HG03064 (cell line): ENCODE results near the gene GOT2.
"Not testable (repeated sequence)": the region's sequence is repeated elsewhere in the genome, so short reads cannot be mapped to it uniquely, and the experiment has no call there.

ENCODE experiments used
- ATAC-seq: cut with Tn5 transposase; IDR thresholded peaks from one replicate; pipeline ENCODE4 v1.9.1; 2021; ENCODE audit warnings: low read depth; ENCODE audit not compliant: unreplicated experiment

GOT2 gene

DNA sequence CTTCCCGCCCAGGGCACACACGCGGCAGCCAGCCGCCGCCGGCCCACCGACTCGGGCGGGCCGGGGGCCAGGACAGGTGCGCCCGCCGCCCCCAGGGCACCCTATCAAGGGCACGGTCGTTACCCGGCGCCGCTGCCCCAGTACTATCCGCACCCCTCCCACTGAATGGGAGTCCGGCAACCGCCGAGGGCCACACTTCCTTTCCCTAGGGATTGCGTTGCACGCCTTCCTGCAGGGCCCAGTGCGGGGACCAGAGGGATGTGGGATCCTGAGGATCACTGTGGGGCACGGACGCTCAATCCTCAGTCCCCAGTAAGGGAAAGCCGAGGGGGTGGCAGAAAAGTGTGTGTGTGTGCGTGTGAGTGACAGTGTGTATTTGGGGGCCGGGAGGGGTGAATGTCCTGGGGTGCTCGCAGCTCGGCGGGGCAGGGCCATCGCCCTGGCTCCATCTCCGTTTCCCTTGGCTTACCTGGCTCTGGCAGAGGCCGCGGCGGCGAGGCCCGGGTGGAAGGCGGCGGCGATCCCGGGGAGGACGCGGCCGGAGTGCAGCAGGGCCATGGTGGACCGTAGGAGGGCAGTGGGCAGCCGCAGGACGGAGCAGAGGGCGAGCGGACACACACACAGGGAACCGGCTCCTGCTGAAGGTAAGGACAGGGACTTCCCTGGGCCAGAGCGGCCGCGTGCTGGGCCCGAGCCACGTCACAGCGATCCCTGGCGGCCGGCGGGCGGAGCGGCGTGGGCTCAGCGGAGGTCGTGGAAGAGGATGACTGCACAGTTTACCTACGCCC lies at the start of gene GOT2:
Gene GOT2 (minus strand): TSS at position 646 of the 788 bp plus-strand sequence. CDS start 88 bp downstream, at position 558.
- peak; percentile 89 for ATAC-seq

DNA sequence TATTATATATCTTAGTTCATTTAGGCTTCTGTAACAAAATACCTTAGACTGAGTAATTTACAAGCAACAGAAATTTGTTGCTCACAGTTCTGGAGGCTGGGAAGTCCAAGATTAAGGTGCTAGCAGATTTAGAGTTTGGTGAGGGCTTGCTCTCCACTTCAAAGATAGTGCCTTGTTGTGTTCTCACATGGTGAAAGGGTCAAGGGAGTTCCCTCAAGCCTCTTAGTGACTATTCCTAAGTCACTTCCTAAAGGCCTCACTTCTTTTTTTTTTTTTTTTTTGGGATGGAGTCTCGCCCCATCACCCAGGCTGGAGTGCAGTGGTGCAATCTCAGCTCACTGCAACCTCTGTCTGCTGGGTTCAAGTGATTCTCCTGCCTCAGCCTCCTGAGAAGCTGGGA lies 45.2 kb upstream of the GOT2 start:
- ATAC-seq: not testable (repeated sequence)

DNA sequence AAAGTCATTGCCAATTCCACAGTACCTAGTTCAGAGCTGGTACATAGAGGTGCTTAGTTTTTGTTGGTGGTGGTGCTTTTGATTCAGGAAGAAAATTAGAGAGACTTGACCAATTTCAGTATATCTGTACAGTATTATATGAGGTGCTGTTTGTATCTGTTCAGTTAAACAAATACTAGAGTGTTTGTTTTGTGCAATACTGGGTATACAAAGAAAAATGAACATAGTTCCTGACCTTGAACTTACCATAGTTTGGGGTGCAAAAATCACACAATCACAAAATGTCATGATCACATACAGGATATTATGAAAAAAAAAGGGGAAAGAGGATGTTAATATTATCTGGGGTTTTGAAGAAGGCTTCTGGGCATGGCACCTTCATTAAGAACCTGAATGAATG lies 39.8 kb upstream of the GOT2 start:
- no peak for ATAC-seq

DNA sequence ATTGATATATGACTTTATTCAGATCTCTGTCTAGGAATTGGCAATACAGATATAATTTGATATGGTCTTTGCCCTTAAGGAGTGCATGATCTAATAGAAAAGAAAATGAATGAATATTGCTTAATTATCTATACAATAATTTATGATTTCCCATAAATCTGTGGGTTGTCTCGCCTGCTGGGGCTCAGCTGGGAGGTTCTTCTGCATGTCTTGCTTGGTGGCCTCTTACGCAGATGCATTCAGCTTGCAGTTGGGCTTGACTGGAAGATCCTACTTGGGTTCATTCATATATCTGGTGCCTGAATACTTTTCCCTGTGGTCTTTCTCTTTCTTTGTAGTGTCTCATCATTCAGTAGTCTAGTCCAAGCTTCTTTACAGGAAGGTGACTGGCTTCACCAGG lies 34.0 kb upstream of the GOT2 start:
- no peak for ATAC-seq

DNA sequence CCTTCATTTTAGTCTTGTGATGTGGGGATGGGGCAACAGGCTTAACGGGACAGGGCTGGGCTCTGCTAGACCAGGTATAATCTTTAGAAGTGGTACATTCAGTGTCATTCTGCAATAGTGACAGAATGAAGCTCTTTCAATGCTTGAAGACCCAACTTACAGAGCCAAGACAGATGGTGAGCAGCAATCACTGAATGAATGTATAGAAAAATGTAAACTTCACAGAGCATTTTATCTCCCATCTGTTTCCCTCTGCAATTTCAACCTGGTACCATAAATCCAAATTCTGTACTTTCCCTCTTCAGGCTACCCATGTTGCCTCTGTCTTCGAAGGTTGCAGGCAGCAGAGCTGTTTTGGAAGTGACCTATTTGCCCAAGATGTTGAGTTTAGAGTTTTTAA lies 33.5 kb upstream of the GOT2 start:
- no peak for ATAC-seq

DNA sequence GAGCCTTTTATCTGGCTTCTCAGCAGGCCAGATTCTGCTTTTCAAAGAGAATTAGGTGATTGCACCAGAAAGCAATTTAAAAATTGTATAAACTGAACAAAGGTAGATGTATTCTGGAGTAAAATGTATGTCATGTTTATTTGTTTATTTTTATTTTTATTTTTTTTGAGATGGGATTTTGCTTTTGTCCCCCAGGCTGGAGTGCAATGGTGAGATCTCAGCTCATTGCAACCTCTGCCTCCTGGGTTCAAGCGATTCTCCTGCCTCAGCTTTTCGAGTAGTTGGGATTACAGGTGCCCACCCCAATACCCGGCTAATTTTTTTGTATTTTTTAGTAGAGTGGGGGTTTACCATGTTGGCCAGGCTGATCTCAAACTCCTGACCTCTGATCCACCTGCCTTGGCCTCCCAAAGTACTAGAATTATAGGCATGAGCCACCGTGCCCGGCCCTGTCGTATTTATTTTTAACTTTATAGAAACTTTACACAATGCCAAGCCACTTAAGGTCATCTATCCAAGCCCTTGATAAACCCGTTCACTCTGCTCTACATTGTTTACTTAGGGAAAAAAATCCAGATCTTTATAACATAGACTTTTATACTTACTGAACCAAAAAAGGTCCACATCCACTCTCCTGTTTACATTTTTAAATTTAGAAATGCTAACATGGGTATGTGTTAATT lies 22.7 kb upstream of the GOT2 start:
- ATAC-seq: no peak

GRCh38 chr16:58755989-58756649 lies 22.0 kb upstream of the GOT2 start:
- ATAC-seq: peak; percentile 95

- no peak for ATAC-seq
These were observed 19.6 kb upstream of the GOT2 start for GRCh38 chr16:58753711-58754134.

- no peak for ATAC-seq
These were observed 10.4 kb upstream of the GOT2 start for GRCh38 chr16:58744497-58744896.

GRCh38 chr16:58741976-58742375 lies 7.9 kb upstream of the GOT2 start:
- ATAC-seq: no peak

DNA sequence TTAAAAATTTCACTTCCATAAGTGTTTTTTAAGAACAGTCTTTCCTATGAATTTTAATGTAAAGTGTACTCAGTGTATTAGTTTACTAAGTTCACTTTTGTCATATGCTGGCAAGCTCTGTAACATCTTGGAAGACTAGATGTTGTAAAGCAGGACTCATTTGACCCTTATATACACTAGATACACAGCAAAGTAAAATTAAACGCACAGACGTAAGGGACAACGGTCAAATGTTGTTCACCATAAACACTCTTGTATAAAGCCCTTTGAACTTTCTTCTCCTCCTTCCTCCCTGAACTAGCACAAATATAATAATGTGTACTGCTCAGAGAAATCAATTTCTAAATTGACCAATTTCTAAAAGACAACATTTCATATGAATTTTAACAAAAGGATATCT lies 7.0 kb upstream of the GOT2 start:
- ATAC-seq: no peak

GRCh38 chr16:58738672-58739296 lies 4.7 kb upstream of the GOT2 start:
- no peak for ATAC-seq

DNA sequence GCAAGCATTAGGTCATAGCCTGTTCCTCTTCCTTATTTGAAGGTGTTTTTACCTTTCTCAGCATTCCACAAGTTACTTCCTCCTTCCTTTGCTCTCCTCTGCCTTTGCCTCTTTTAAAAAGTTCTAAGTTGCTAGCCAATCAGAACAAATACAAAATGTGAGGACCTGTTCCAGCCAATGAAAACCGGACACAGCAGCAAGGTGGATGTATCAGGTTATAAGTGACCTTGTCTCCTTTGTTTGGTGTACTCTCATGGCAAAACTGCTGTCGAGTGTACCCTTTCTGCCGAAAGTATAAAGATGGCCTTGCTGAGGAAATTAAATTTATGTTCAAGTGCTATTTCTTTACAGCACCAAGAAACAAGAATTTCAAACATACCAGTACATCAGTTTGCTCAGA lies 2.2 kb upstream of the GOT2 start:
- not testable (repeated sequence) for ATAC-seq

- ATAC-seq: no peak
These were observed 307 bp upstream of the GOT2 start for GRCh38 chr16:58734459-58734787.

- ATAC-seq: no peak
These were observed 857 bp downstream of the GOT2 start for GRCh38 chr16:58733248-58733670.

- ATAC-seq: peak; percentile 55
These were observed 1.4 kb downstream of the GOT2 start for GRCh38 chr16:58732545-58733247.

- no peak for ATAC-seq
These were observed 3.3 kb downstream of the GOT2 start for GRCh38 chr16:58730724-58731370.

DNA sequence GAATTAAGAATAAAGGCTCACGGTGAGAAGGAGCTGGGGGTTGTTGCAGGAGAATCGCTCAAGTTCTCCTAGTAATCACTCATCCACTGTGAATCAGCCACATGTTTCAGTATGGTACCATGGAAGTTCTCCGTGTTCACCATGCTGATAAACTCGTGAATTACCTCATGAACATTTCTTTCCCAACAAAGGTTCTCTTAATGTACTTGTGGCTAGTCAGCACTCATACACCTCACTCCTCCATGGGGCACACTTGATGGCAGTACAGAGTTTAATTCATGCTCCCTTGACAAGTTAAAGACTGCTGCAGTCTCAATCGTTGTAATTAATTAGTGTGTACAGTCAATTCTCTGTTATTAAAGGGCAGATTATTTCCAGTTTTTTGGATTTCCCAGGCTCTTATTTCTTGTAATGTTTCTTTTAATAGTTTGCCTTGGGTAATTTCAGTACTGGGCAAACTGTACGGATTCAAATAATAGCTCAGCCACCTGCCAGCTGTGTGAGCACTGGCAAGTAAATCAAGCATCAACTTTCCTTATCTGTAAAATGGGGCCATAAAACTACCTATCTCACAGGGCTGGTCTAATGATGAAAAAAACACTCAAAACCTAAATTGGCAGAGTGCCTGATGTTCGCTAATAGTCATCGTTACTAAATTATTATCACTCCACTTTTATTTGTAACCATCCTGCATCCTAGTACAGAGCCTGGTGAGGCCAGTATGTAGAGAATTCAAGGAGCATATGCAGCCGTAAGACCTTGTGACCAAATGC lies 6.1 kb downstream of the GOT2 start:
- ATAC-seq: no peak

- ATAC-seq: no peak
These were observed 6.9 kb downstream of the GOT2 start for GRCh38 chr16:58727028-58727781.
